Common myeloid progenitor, CD34-positive (primary cell): ENCODE results near the gene CLCN4.

Source experiments
- CTCF ChIA-PET: fragments of 350-600 bp; sonication (Branson Sonifier 250); formaldehyde crosslinking; loops from one replicate; lab custom pipeline; 2021; ENCODE audit warnings: antibody characterized with exemption; lab: Charles Lee
- POLR2A ChIA-PET: fragments of 350-600 bp; sonication (Branson Sonifier 250); formaldehyde crosslinking; loops from one replicate; lab custom pipeline; 2021; ENCODE audit warnings: antibody characterized with exemption; lab: Charles Lee
- DNase-seq, 3 donors: peaks; one replicate each; pipeline versions ENCODE4 v3.0.0 to v3.0.0-alpha.2; 2013
- H3K27ac ChIP-seq, 2 experiments: 1 replicate in 1 of 2; 2 replicates in 1 of 2; pipeline ENCODE4 v1.7.0; 2013; ENCODE audit warnings: inconsistent platforms in 2 of 2, low read length in 2 of 2, mild to moderate bottlenecking in 2 of 2, low read depth in 1 of 2, moderate library complexity in 1 of 2; ENCODE audit not compliant: severe bottlenecking in 2 of 2, insufficient read depth in 1 of 2, poor library complexity in 1 of 2
- H3K27me3 ChIP-seq, 5 experiments: replicated peaks in 2 of 5; 1 replicate in 3 of 5; 2 replicates in 2 of 5; pipeline versions ENCODE4 v1.6.1 to v1.7.0; 2013; ENCODE audit warnings: low read length in 4 of 5, mild to moderate bottlenecking in 2 of 5, moderate library complexity in 2 of 5, inconsistent platforms in 1 of 5; ENCODE audit not compliant: insufficient read depth in 5 of 5, control insufficient read depth in 4 of 5
- H3K36me3 ChIP-seq, 4 experiments: 1 replicate in 2 of 4; 2 replicates in 2 of 4; pipeline versions ENCODE4 v1.6.1 to v1.7.0; 2013; ENCODE audit warnings: low read length in 3 of 4, control low read depth in 1 of 4, mild to moderate bottlenecking in 1 of 4; ENCODE audit not compliant: control insufficient read depth in 4 of 4, insufficient read depth in 4 of 4
- H3K4me1 ChIP-seq, 4 experiments: 1 replicate in 3 of 4; 2 replicates in 1 of 4; pipeline versions ENCODE4 v1.6.1 to v1.7.1; 2013; ENCODE audit warnings: low read length in 3 of 4, mild to moderate bottlenecking in 3 of 4, control low read depth in 1 of 4, inconsistent platforms in 1 of 4, moderate library complexity in 1 of 4; ENCODE audit not compliant: control insufficient read depth in 4 of 4, insufficient read depth in 4 of 4; ENCODE audit errors: control extremely low read depth in 1 of 4
- H3K4me3 ChIP-seq, 7 experiments: 1 replicate in 4 of 7; 2 replicates in 3 of 7; pipeline versions ENCODE4 v1.5.1 to v1.7.0; 2013; ENCODE audit warnings: mild to moderate bottlenecking in 7 of 7, low read length in 6 of 7, moderate library complexity in 6 of 7, inconsistent platforms in 2 of 7, low read depth in 2 of 7, control low read depth in 1 of 7; ENCODE audit not compliant: insufficient read depth in 4 of 7, control insufficient read depth in 1 of 7; ENCODE audit errors: extremely low read depth in 1 of 7
- H3K9me3 ChIP-seq, 5 experiments: 1 replicate in 4 of 5; 2 replicates in 1 of 5; pipeline versions ENCODE4 v1.6.1 to v1.7.1; 2013; ENCODE audit warnings: low read length in 4 of 5, mild to moderate bottlenecking in 2 of 5, inconsistent platforms in 1 of 5, low read depth in 1 of 5, moderate library complexity in 1 of 5; ENCODE audit not compliant: control insufficient read depth in 4 of 5, insufficient read depth in 2 of 5; ENCODE audit errors: control extremely low read depth in 1 of 5
- WGBS: methylation state at CpG from one replicate; pipeline ENCODE4 v1.1.5; 2013; ENCODE audit not compliant: insufficient coverage; 5-methylcytosine and 5-hydroxymethylcytosine counted together

CLCN4 gene

GRCh38 chrX:10282490-10282889, 125.7 kb downstream of the CLCN4 start:
- Histone ChIP-seq H3K36me3 (no peaks in the 10 kb centered on the region), H3K27me3 (peaks cover 0 to 10% (median 0%) of the 10 kb centered on the region in 5 experiments), H3K4me1 (no peaks in the 10 kb centered on the region), H3K4me3 (no peak overlapping the region), H3K9me3 (no peaks in the 10 kb centered on the region), H3K27ac (no peak overlapping the region)
- WGBS = 50% methylated on average over 1 of the region's 1 CpG
- ChIA-PET CTCF (no interaction called here), POLR2A (no interaction called here)
- no peak for DNase-seq

GRCh38 chrX:10286195-10286594, 129.4 kb downstream of the CLCN4 start:
- no peaks in the 10 kb centered on the region for H3K4me1 ChIP-seq
- H3K27me3 ChIP-seq = peaks cover 0 to 4% (median 0%) of the 10 kb centered on the region in 5 experiments
- H3K9me3 ChIP-seq = peaks cover 0 to 1% (median 0%) of the 10 kb centered on the region in 5 experiments
- no peak overlapping the region for H3K27ac ChIP-seq
- 74% methylated on average over 5 of the region's 6 CpGs for WGBS
- ChIA-PET POLR2A (no interaction called here), CTCF (no interaction called here)
- H3K36me3 ChIP-seq = no peaks in the 10 kb centered on the region
- no peak overlapping the region for H3K4me3 ChIP-seq
- no peak for DNase-seq
